PFSK-1 (cell line): ENCODE data around the gene CCDC136.

Experiments
- FOXP2 ChIP-seq: optimal IDR thresholded peaks from 2 replicates; pipeline ENCODE3; 2011; ENCODE audit warnings: borderline replicate concordance, control low read depth, inconsistent platforms; ENCODE audit not compliant: insufficient read depth; ENCODE audit errors: extremely low read length, extremely low read depth
- POLR2AphosphoS5 ChIP-seq: IDR thresholded peaks from 2 replicates; pipeline ENCODE4 v1.6.1; 2012; ENCODE audit warnings: low read depth, mild to moderate bottlenecking, control low read depth, low read length, moderate library complexity
- SIN3A ChIP-seq: IDR thresholded peaks from 2 replicates; pipeline ENCODE4 v1.6.1; 2012; ENCODE audit warnings: mild to moderate bottlenecking, low read length, moderate library complexity, borderline replicate concordance; ENCODE audit not compliant: insufficient read depth
- TAF1 ChIP-seq: IDR thresholded peaks from 2 replicates; pipeline ENCODE4 v1.6.1; 2012; ENCODE audit warnings: low read length, control low read depth, borderline replicate concordance; ENCODE audit not compliant: insufficient read depth
- TF ChIP-seq, protein P1 (sequence below), 2 experiments: IDR thresholded peaks; 2 replicates each; pipeline versions ENCODE4 v1.6.1 to v1.8.0; 2011 to 2012; ENCODE audit warnings: low read depth in 2 of 2, low read length in 2 of 2, control low read depth in 1 of 2, inconsistent platforms in 1 of 2, mild to moderate bottlenecking in 1 of 2, moderate library complexity in 1 of 2; ENCODE audit not compliant: insufficient read depth in 1 of 2

CCDC136 gene

DNA sequence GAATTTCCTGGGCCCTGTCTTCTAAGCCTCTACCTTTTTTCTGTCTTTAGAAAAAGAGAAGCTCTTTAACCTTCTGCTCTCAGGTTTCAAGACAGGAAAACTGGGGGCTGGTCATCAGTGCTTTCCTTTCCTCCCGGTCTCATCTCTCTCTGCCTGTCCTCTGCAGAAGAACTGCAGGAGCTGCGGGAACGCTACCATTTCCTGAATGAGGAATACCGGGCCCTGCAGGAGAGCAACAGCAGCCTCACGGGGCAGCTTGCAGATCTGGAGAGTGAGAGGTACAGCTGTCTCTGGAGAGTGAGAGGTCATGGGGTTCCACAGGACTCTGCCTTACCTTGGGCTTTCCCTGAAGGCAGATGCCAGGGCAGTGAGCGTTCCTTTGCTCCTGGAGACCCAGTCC lies 12.7 kb downstream of the CCDC136 start:
- TF ChIP-seq FOXP2 (no peak), SIN3A (no peak), TAF1 (no peak), POLR2AphosphoS5 (no peak)
- TF ChIP-seq, protein P1, sequence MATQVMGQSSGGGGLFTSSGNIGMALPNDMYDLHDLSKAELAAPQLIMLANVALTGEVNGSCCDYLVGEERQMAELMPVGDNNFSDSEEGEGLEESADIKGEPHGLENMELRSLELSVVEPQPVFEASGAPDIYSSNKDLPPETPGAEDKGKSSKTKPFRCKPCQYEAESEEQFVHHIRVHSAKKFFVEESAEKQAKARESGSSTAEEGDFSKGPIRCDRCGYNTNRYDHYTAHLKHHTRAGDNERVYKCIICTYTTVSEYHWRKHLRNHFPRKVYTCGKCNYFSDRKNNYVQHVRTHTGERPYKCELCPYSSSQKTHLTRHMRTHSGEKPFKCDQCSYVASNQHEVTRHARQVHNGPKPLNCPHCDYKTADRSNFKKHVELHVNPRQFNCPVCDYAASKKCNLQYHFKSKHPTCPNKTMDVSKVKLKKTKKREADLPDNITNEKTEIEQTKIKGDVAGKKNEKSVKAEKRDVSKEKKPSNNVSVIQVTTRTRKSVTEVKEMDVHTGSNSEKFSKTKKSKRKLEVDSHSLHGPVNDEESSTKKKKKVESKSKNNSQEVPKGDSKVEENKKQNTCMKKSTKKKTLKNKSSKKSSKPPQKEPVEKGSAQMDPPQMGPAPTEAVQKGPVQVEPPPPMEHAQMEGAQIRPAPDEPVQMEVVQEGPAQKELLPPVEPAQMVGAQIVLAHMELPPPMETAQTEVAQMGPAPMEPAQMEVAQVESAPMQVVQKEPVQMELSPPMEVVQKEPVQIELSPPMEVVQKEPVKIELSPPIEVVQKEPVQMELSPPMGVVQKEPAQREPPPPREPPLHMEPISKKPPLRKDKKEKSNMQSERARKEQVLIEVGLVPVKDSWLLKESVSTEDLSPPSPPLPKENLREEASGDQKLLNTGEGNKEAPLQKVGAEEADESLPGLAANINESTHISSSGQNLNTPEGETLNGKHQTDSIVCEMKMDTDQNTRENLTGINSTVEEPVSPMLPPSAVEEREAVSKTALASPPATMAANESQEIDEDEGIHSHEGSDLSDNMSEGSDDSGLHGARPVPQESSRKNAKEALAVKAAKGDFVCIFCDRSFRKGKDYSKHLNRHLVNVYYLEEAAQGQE (IDR thresholded peaks at IDR 0.05; ENCODE audit: insufficient read depth in 1 of 2, low read depth in 2 of 2, low read length in 2 of 2), result no peak

DNA sequence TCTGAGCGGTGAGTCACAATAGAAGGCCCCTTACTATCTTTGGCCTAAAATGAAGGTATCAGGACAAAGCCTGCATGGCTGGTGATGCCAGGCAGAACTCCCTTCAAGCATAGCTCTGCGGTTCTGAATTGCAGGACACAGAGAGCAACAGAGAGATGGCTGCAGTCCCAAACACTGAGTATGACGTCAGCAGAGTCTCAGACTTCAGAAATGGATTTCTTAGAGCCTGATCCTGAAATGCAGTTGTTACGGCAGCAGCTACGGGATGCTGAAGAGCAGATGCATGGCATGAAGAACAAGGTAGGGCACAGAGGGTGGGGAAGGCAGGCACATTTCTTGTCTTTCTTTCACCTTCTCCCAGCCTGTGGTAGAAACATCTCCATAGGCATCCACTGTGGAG lies 13.5 kb downstream of the CCDC136 start:
- TF ChIP-seq FOXP2 (no peak), SIN3A (no peak), POLR2AphosphoS5 (no peak), TAF1 (no peak)
- TF ChIP-seq, protein P1 (IDR thresholded peaks at IDR 0.05; ENCODE audit: insufficient read depth in 1 of 2, low read depth in 2 of 2, low read length in 2 of 2), result no peak

DNA sequence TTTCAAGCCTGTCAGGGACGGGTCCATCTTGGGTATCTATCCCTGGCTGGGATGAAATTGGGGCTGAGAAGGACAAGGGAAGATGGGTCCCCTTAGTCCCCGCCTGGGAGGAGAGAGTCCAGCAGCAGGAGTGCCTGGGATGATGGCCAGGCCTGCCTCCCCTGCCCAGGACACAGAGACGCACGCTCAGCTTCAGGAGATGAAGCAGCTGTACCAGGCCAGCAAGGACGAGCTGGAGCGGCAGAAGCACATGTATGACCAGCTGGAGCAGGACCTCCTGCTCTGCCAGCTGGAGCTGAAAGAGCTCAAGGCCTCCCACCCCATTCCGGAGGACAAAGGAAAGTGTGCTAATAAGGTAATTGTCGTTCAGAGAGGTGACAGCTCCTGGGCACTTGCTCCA lies 15.4 kb downstream of the CCDC136 start:
- TF ChIP-seq POLR2AphosphoS5 (no peak), SIN3A (no peak), FOXP2 (no peak), TAF1 (no peak)
- TF ChIP-seq, protein P1 (IDR thresholded peaks at IDR 0.05; ENCODE audit: insufficient read depth in 1 of 2, low read depth in 2 of 2, low read length in 2 of 2), result no peak

DNA sequence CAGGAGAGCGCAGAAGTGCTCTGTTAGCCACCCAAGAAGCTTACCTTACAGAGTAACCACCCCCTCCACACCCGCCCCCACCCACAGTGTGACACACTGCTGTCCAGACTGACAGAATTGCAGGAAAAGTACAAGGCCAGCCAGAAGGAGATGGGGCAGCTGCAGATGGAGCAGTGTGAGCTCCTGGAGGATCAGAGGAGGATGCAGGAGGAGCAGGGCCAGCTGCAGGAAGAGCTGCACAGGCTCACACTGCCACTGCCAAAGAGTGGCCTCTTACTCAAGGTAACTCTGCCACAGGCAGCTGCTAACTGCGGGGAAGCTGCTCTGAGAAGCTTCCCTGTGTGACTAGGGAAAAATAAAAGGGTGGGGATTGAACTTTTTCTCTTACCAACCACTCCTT lies 17.6 kb downstream of the CCDC136 start:
- no peak for TF ChIP-seq POLR2AphosphoS5
- TF ChIP-seq SIN3A, result no peak

DNA sequence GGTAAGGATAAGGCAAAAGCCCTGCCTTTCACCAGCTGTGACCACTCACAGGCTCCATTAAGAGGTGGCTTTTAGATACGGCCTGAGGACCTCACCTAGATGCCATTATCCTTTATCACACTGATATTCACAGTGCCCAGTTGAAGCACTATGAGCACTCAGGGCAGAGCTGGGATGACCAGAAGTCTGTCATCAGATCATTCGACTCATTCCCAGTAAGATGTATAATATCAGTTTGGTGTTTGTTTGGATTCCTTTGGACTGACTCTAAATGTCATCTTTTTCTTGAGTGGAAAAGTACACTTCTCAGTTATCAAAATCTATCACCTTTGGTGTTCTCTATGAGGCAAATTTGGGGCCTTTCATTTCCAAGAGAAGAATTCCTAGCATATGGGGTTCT lies 18.7 kb downstream of the CCDC136 start:
- TF ChIP-seq, protein P1 (IDR thresholded peaks at IDR 0.05; ENCODE audit: insufficient read depth in 1 of 2, low read depth in 2 of 2, low read length in 2 of 2), result no peak
- TF ChIP-seq SIN3A (no peak), FOXP2 (no peak), POLR2AphosphoS5 (no peak), TAF1 (no peak)
